ENCODE data around the gene NANOGP8. TPM values are rescaled to one million over a fixed set of nuclear protein-coding genes. Genes with fewer than 3 reads are reported as not detected.
"Not testable (repeated sequence)": the region's sequence is repeated elsewhere in the genome, so short reads cannot be mapped to it uniquely, and the experiment has no call there.

Gene NANOGP8
- not detected in 2 replicates for total RNA-seq

GRCh38 chr15:35085176-35085919 is at the start of gene NANOGP8:
NANOGP8 (minus strand) TSS chr15:35085295; CDS start chr15:35085110, 185 bp downstream.
- not testable (repeated sequence) for DNase-seq (ENCODE audit: low read depth, low spot score)

- DNase-seq (ENCODE audit: low read depth, low spot score), result no peak
Observed at GRCh38 chr15:35134299-35134698, 49.2 kb upstream of the NANOGP8 start.

DNA sequence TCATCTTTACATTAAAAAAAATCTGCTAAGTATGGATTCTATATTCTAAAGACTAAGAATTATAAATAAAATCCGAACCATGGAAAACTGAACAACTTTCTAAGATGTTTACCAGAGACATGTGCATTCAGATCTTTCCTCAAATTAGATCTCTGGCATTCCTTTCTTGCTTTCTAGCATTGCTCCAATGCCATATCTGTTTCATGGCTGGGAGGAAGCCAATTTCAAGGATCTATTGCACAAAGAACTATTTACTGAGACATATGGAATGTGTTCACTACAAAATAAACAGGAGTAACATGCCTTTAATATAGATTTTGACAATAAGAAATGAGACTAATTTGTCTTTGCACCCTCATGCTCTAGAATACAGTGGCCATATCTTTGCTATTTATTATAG is 45.1 kb upstream of the NANOGP8 start:
- DNase-seq (ENCODE audit: low read depth, low spot score), result no peak

DNA sequence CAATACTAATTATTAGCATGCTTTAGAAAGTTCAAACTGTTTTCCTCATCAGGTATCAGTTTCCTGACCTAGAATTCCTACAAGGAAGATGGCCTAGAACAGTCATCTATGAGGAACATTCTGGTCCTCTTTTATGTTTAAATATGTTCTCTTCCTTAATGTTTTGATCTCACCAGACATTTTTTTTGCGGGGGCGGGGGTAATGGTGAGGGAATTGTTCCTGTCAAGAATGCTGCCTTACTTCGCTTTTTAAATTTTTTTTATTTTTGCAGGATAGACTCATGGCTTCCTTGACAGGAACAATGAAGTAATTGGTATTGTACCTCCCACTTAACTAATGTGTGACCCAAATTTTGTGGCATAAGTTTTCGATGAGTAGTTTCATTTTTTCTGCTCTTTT is 44.3 kb upstream of the NANOGP8 start:
- no peak for DNase-seq (ENCODE audit: low read depth, low spot score)

DNA sequence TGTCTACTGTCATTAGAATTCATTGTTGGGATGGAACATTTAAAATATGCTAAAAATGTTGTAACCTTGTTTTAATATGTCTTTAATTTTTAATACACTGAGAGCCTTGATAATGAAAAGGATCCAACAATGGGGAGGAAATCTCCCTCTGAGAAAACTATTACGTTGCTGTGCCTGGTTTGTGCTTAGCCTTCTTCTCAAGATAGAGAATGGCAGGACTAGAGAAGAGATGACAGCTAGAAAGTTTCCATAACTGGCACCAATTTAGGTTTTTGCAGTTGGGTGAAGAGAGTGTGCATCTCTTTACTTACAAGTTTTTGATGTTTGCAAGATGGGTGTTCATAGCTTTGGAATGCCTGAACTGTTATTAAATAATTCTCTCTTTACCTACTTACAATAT is 42.6 kb upstream of the NANOGP8 start:
- no peak for DNase-seq (ENCODE audit: low read depth, low spot score)

GRCh38 chr15:35126236-35126635 is 41.1 kb upstream of the NANOGP8 start:
- DNase-seq (ENCODE audit: low read depth, low spot score), result no peak

- no peak for DNase-seq (ENCODE audit: low read depth, low spot score)
Observed at GRCh38 chr15:35123743-35124142, 38.6 kb upstream of the NANOGP8 start.

DNA sequence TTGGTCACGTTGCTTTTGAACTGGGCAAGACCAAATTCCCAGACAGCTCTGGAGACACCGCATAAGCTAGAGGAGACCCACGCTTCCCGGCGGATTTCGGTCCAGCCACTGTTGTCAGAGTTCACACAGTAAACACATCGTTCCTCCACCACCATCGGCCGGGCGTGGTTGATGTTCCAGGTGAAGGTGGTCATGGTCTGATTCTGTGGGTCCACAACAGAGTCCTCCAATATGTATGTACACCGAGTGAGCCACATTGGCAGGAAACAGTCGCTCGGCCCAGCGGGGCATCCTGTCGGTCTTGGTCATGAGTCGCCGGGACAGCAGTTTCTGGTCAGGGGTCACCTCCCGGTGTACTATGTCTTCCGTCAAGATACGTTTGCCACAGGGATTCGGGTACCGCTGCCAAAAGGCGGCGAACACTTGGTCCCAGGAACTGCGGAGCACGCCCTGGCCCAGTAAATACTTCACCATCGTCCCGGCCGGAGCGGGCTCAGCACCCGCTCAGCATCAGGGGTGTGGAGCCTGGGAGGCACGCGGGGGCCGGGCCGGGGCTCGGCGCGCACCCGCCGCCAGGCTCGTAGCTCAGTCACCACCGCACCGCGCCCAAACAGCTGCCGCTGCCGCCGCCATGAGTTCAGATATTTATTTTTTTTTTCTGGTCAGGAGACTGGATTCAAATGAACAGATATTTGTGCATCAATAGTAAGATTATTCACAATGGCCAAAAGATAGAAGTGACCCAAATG is 36.7 kb upstream of the NANOGP8 start:
- no peak for DNase-seq (ENCODE audit: low read depth, low spot score)

GRCh38 chr15:35120173-35120572 is 35.1 kb upstream of the NANOGP8 start:
- DNase-seq (ENCODE audit: low read depth, low spot score), result no peak

DNA sequence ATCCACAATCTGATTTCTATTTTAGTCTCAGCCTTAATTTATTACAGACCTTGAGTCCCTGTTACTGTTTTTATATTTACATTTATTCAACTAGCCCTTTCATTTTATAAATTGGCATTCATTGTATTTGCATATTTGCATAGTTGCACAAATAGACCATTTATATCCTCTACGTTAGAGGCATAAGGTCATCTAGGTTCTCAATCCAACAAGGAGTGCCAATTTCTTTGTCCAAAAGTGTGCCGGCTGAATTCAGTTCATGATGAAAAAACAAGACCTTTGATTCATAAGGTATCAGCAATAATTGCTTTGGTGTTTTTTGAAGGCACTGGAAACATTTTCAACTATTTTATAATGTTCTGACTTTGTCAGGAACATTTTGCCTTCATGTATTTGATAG is 33.9 kb upstream of the NANOGP8 start:
- no peak for DNase-seq (ENCODE audit: low read depth, low spot score)

DNA sequence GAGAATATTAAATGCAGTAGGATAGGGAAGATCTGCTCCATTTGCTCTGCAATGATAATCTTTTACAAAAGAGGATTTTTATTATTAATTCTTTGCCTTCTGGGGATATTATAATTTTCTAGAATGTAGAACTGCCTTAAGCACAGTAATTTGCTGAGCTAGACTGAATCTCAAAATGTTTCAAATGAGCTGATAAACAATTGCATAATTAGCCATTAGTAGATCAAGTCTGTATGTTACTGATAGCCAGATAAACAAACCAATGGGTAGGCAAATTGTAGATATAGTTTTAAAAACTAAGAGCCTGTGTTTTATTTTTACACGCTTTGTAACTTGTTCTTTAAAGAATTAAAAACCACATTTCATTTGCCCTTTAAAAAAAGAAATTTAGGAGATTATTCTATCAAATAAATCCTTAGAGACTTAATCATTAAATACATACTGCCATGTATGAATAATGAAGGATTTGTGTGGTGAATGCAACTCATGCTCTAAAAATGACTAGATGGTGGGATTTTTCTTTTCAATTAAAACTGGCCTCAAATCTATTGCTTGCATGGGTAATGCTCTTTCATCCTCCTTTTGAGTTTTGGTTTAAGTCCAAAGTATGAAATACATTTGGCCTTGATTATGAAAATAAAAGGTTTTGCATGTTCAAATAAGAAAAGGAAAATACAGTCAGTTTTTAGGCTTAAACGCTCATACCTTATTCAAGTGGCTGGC is 32.6 kb upstream of the NANOGP8 start:
- no peak for DNase-seq (ENCODE audit: low read depth, low spot score)

GRCh38 chr15:35115155-35115725 is 30.1 kb upstream of the NANOGP8 start:
- DNase-seq (ENCODE audit: low read depth, low spot score), result no peak

DNA sequence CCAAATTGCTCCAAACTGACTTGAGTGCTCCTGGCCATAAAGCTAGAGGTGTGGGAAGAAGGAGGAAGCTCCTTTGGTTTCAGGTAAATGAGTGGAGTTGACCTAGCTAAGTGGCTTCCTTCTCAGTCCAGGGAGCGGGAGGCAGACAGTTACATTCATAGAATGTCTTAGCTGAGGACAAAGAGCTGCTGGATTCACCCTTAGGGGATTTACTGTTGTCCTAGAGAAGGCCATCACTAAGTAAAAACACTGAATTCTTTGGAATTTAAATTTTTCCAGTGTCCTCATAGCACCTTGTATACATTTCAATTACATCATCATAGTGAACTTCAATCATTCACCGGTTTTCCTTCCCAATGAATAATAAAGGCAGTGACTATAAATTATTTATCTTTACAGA is 27.3 kb upstream of the NANOGP8 start:
- no peak for DNase-seq (ENCODE audit: low read depth, low spot score)

DNA sequence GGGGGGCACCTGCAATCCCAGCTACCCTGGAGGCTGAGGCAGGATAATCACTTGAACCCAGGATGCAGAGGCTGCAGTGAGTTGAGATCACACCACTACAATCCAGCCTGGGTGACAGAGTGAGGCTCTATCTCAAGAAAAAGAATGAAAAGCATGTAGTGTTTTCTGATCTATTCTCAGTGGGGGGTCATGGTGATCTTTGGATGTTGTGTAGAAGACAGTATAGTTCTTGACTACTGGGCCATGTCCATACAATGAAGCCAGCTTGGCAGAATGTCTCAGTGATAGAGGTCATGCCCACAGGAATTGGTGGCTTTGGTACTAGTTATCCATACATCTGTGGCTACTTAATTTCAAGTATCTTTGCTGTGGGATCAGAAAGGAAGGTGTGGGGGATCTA is 26.8 kb upstream of the NANOGP8 start:
- DNase-seq (ENCODE audit: low read depth, low spot score), result no peak

GRCh38 chr15:35108453-35108852 is 23.4 kb upstream of the NANOGP8 start:
- no peak for DNase-seq (ENCODE audit: low read depth, low spot score)

- DNase-seq (ENCODE audit: low read depth, low spot score), result no peak
Observed at GRCh38 chr15:35107561-35107960, 22.5 kb upstream of the NANOGP8 start.

DNA sequence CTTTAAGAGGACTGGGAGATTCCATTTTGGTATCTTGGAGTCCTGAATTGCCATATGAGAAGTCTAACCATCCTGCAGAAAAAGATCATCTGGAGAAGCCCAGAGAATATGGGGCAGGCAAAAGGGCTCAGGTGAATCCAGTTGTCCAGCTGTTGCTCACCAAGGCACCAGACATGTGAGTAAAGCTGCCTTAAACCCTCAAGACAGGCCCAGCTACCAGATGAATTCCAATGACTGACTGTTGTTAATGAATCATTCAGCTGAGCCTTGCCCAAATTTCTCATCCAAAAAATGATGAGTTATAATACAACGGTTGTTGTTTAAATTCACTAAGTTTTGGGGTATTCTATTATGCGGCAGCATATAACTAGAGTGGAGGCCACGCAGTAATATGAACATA is 22.0 kb upstream of the NANOGP8 start:
- no peak for DNase-seq (ENCODE audit: low read depth, low spot score)

DNA sequence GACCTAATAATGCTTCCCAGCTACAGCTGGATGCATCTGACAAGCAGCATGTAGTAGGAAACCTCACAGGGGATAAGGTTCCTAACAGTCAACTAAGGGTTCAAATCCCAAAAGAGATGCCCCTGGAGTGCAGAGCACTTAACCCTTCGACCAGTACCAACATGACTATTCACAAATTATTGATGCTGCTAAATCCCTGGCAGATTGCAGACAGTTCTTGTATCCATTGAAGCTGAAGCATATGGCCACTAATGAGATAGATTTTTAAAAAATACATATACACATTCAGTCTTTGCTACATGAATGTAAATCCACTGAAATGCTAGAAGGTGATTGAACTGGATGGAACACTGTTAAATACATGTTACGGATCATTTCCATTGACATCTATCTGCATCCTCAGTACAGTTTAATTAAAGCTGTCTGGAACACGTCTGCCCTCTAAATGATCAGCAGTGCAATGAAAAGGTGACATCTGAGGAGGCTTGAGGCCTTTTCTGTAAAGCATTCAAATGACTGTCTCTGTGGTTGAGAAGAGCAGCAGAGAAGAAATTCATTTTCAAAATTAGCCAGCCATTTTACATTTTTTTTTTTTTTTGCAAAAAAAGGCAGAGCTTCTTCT is 19.5 kb upstream of the NANOGP8 start:
- DNase-seq (ENCODE audit: low read depth, low spot score), result no peak

DNA sequence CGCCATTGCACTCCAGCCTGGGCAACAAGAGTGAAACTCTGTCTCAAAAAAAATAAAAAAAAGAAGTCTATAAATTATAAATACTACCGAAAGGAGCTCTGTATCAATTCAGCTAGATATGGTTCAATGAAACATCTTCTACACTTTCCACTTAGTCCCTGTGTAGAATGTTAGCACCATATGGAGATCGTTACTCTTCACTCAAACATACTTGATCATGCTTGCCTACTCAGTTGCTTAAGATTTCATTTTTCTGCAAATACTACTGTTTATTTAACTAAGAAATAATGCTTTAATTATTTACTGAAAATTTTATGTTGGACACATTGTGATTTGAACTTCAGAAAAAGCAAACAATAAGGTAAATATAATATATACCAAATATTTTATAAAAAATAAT is 17.1 kb upstream of the NANOGP8 start:
- DNase-seq (ENCODE audit: low read depth, low spot score), result no peak

GRCh38 chr15:35101335-35101734 is 16.2 kb upstream of the NANOGP8 start:
- DNase-seq (ENCODE audit: low read depth, low spot score), result no peak

GRCh38 chr15:35098737-35099136 is 13.6 kb upstream of the NANOGP8 start:
- DNase-seq (ENCODE audit: low read depth, low spot score), result no peak

- DNase-seq (ENCODE audit: low read depth, low spot score), result no peak
Observed at GRCh38 chr15:35095941-35096340, 10.8 kb upstream of the NANOGP8 start.
